DND-41 (cell line): ENCODE results near the gene ACSF3.

Source experiments
- CTCF ChIP-seq: IDR thresholded peaks from 2 replicates; pipeline ENCODE4 v1.5.1; 2012; ENCODE audit warnings: borderline replicate concordance, low read length, moderate library complexity, mild to moderate bottlenecking; ENCODE audit not compliant: poor library complexity, severe bottlenecking; ENCODE audit errors: extremely low read depth
- EZH2 ChIP-seq: IDR thresholded peaks from 3 replicates; pipeline ENCODE4 v1.6.1; 2012; ENCODE audit warnings: borderline replicate concordance, low read depth, mild to moderate bottlenecking, moderate library complexity, low read length, inconsistent platforms; ENCODE audit not compliant: severe bottlenecking

DNA sequence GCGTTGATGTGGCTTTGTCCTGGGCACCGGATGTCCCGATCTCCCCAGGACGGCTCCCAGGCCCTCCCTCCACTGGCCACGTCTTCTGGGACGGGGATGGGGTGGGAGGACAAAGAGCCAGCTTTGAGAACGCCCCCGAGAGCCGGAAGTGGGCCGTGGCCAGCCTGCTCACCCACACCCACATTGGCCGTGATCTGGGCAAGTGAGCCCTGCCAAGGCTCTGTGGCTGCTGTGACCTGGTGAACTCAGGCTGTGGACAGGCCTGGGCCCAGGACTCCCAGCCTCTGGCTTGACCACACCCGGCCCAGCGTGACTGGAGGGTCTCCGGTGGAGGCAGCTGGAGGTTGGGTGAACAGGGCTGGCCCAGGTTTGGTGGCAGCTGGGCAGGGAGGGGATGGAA, 81.2 kb downstream of the ACSF3 start:
- no peak for TF ChIP-seq CTCF
- no peak for TF ChIP-seq EZH2
